CD4-positive, alpha-beta T cell (primary cell): ENCODE data around the gene EYA2. TPM values are rescaled to one million over a fixed set of nuclear protein-coding genes. Genes with fewer than 3 reads are reported as not detected.

ENCODE experiments used
- ATAC-seq: fragments of 200-7000 bp; cut with Tn5 transposase; one replicate; pipeline ENCODE4 v1.10.0; 2022; ENCODE audit warnings: mild to moderate bottlenecking; ENCODE audit not compliant: poor library complexity
- CTCF ChIA-PET: fragments of 350-600 bp; sonication (Branson Sonifier 250); formaldehyde crosslinking; loops from one replicate; lab custom pipeline; 2021; ENCODE audit warnings: antibody characterized with exemption, inconsistent platforms; lab: Charles Lee
- POLR2A ChIA-PET: fragments of 350-600 bp; sonication (Branson Sonifier 250); formaldehyde crosslinking; loops from one replicate; lab custom pipeline; 2021; ENCODE audit warnings: antibody characterized with exemption, inconsistent platforms; lab: Charles Lee
- DNase-seq, 14 experiments: peaks; one replicate each; pipeline ENCODE4 v3.0.0-alpha.2; 2013 to 2020; ENCODE audit warnings: mixed read lengths in 2 of 14
- H3K27ac ChIP-seq, 2 donors: one replicate each; pipeline versions ENCODE4 v1.5.1 to v1.7.0; 2013; ENCODE audit warnings: low read length in 2 of 2, low read depth in 1 of 2, mild to moderate bottlenecking in 1 of 2
- H3K27me3 ChIP-seq, 2 experiments: 1 replicate in 1 of 2; 2 replicates in 1 of 2; pipeline versions ENCODE4 v1.6.1 to v1.7.0; 2013; ENCODE audit warnings: low read length in 2 of 2, control low read depth in 1 of 2, mild to moderate bottlenecking in 1 of 2, moderate library complexity in 1 of 2; ENCODE audit not compliant: insufficient read depth in 2 of 2, control insufficient read depth in 1 of 2
- H3K36me3 ChIP-seq: one replicate; pipeline ENCODE4 v1.6.1; 2013; ENCODE audit warnings: low read length, control low read depth; ENCODE audit not compliant: insufficient read depth
- H3K4me1 ChIP-seq: one replicate; pipeline ENCODE4 v1.6.1; 2013; ENCODE audit warnings: low read length, control low read depth; ENCODE audit not compliant: insufficient read depth
- H3K4me3 ChIP-seq: one replicate; pipeline ENCODE4 v1.5.1; 2013; ENCODE audit warnings: mild to moderate bottlenecking, low read length, moderate library complexity
- H3K9me3 ChIP-seq, 2 experiments: 1 replicate in 1 of 2; 2 replicates in 1 of 2; pipeline versions ENCODE4 v1.6.1 to v1.7.0; 2013; ENCODE audit warnings: low read length in 2 of 2, mild to moderate bottlenecking in 2 of 2, control low read depth in 1 of 2, moderate library complexity in 1 of 2; ENCODE audit not compliant: control insufficient read depth in 1 of 2, insufficient read depth in 1 of 2
- H3K27ac Mint-ChIP-seq: one replicate; pipeline ENCODE4 v1.8.0; 2020; ENCODE audit warnings: mixed read lengths
- H3K27me3 Mint-ChIP-seq: one replicate; pipeline ENCODE4 v1.8.0; 2021; ENCODE audit warnings: mixed read lengths
- H3K36me3 Mint-ChIP-seq: one replicate; pipeline ENCODE4 v1.8.0; 2021; ENCODE audit warnings: low read depth, mixed read lengths
- H3K4me1 Mint-ChIP-seq: one replicate; pipeline ENCODE4 v1.8.0; 2021; ENCODE audit warnings: low read depth, mixed read lengths
- H3K4me3 Mint-ChIP-seq: one replicate; pipeline ENCODE4 v1.8.0; 2020; ENCODE audit warnings: mild to moderate bottlenecking, mixed read lengths
- H3K9me3 Mint-ChIP-seq: one replicate; pipeline ENCODE4 v1.8.0; 2020; ENCODE audit warnings: mixed read lengths
- CTCF ChIP-seq: fragments of 200-600 bp; IDR thresholded peaks from one replicate; pipeline ENCODE4 v1.8.0; 2022; ENCODE audit warnings: antibody characterized with exemption, mild to moderate bottlenecking
- intact Hi-C, 2 experiments: fragments of 100-400 bp; cut with DNase I in 1 of 2; cut with micrococcal nuclease in 1 of 2; formaldehyde crosslinking; loops; one replicate each; pipeline versions ENCODE4 v1.15.1 to v1.9.0; 2023 to 2025; cut with DNase I, micrococcal nuclease
- total RNA-seq, 174 experiments: library from RNA in 2 of 174; stranded (reverse) in 2 of 174; gene quantifications; one replicate each; pipeline ENCODE4 v1.2.3 and lab custom pipeline; 2021 to 2026

EYA2 gene
- total RNA-seq, 2 experiments from 2014 or later: not detected

DNA sequence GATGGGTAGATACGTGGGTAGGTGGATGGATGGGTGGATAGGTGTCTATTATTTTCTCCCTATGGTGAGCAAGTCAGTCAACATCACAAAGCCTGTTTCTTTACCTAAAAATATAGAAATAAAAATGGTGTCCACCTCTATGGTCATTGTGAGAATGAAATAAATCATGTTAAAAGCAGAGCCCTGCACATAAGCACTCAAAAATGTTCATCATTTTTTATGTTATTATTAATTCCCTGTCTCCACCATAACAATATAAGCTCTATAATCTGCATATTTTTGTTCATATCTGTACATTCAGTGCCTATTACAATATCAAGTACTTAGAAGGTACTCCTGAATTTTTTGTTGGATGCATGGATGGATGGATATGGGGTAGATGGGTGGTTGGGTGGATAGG, 284.2 kb downstream of the EYA2 start:
- Mint-ChIP-seq H3K27me3 (no peaks in the 10 kb centered on the region), H3K4me1 (no peaks in the 10 kb centered on the region), H3K4me3 (no peak overlapping the region), H3K9me3 (no peaks in the 10 kb centered on the region), H3K27ac (no peak overlapping the region), H3K36me3 (no peaks in the 10 kb centered on the region)
- no peak overlapping the region for H3K4me3 ChIP-seq
- H3K36me3 ChIP-seq: no peaks in the 10 kb centered on the region
- intact Hi-C loops: no loop called here
- no peaks in the 10 kb centered on the region for H3K4me1 ChIP-seq
- no peaks in the 10 kb centered on the region for H3K9me3 ChIP-seq
- ChIA-PET CTCF (no interaction called here), POLR2A (no interaction called here)
- no peak for TF ChIP-seq CTCF
- no peaks in the 10 kb centered on the region for H3K27me3 ChIP-seq
- H3K27ac ChIP-seq: no peak overlapping the region
- ATAC-seq: no peak
- DNase-seq: no peak

DNA sequence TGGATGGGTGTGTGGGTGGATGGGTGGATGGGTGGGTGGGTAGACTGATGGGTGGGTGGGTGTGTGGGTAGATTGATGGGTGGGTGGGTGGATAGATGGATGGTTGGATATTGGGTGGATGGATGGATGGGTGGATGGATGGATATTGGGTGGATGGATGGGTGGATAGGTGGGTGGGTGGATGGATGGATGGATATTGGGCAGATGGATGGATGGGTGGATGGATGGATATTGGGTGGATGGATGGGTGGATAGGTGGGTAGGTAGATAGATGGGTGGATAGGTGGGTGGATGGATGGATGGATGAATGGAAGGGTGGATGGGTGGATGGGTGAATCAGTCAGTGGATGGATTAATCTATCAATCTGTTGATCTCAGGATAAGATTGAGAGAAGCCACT, 284.6 kb downstream of the EYA2 start:
- ChIA-PET POLR2A (no interaction called here), CTCF (no interaction called here)
- no peaks in the 10 kb centered on the region for H3K4me1 ChIP-seq
- no peaks in the 10 kb centered on the region for H3K9me3 Mint-ChIP-seq
- no peaks in the 10 kb centered on the region for H3K4me1 Mint-ChIP-seq
- intact Hi-C loops: no loop called here
- H3K36me3 ChIP-seq: no peaks in the 10 kb centered on the region
- H3K27me3 ChIP-seq: no peaks in the 10 kb centered on the region
- H3K36me3 Mint-ChIP-seq: no peaks in the 10 kb centered on the region
- H3K27me3 Mint-ChIP-seq: no peaks in the 10 kb centered on the region
- H3K4me3 ChIP-seq: no peak overlapping the region
- ATAC-seq (no peak), DNase-seq (no peak)
- no peak for TF ChIP-seq CTCF
- no peak overlapping the region for H3K4me3 Mint-ChIP-seq
- no peak overlapping the region for H3K27ac Mint-ChIP-seq
- no peaks in the 10 kb centered on the region for H3K9me3 ChIP-seq
- no peak overlapping the region for H3K27ac ChIP-seq

DNA sequence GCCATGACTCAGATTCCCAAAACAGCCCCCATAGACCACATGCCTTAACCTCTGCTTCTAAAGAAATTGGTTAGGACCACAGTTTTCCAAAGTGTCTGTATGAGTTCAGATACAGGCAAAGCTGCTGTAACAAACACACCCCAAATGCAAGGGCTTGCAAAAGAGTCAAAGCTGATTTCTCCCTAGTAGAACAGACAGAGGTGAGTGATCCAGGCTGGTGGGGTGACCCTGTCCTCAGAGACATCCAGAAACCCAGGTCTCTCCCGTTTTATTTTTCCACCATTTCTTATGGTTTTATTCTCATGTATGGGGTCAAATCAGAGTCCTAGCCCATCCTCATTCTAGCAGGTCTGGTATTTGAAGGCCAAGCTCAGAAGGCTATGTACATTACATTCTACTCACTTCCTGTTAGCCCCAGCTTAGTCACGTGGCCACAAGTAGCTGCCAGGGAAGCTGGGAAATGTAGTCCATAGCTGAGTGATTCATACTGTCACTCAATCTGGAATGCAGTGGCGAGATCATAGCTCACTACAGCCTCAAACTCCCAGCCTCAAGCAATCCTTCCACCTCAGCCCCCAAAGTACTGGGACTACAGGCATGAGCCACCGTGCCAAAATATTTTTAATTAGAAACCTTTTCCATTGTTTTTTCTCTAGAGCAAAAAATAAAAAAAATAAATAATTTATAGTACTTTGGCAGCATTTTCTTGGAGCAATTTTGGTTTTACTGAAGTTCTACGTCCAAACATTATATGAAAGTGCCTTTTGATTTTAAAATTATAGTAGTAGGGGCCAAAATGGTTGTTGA, 286.6 kb downstream of the EYA2 start:
- TF ChIP-seq CTCF: no peak
- DNase-seq (peak in 3 of 14 experiments; percentile 22 to 52 (median 37)), ATAC-seq (no peak)
- POLR2A ChIA-PET: no interaction called here
- no peaks in the 10 kb centered on the region for H3K36me3 ChIP-seq
- H3K4me3 ChIP-seq: no peak overlapping the region
- no peaks in the 10 kb centered on the region for H3K4me1 ChIP-seq
- H3K27me3 Mint-ChIP-seq: peaks cover 7% of the 10 kb centered on the region
- H3K27ac ChIP-seq: no peak overlapping the region
- no peaks in the 10 kb centered on the region for H3K27me3 ChIP-seq
- no peaks in the 10 kb centered on the region for H3K9me3 Mint-ChIP-seq
- no peak overlapping the region for H3K27ac Mint-ChIP-seq
- H3K9me3 ChIP-seq: no peaks in the 10 kb centered on the region
- CTCF ChIA-PET: no interaction called here
- H3K36me3 Mint-ChIP-seq: no peaks in the 10 kb centered on the region
- intact Hi-C loops: no loop called here
- no peak overlapping the region for H3K4me3 Mint-ChIP-seq
- H3K4me1 Mint-ChIP-seq: no peaks in the 10 kb centered on the region
